AG08396 (cell line): ENCODE measurements around the gene NOP14.
A peak's percentile ranks its signal among the peaks of the same experiment; 100 is the strongest.
"Not testable (repeated sequence)": the region's sequence is repeated elsewhere in the genome, so short reads cannot be mapped to it uniquely, and the experiment has no call there.

Experiments
- DNase-seq: peaks from one replicate; pipeline ENCODE4 v3.0.0; 2012; ENCODE audit warnings: low spot score, mixed read lengths

NOP14 gene

GRCh38 chr4:2961811-2962441 lies 1.3 kb downstream of the NOP14 start:
- DNase-seq = no peak

DNA sequence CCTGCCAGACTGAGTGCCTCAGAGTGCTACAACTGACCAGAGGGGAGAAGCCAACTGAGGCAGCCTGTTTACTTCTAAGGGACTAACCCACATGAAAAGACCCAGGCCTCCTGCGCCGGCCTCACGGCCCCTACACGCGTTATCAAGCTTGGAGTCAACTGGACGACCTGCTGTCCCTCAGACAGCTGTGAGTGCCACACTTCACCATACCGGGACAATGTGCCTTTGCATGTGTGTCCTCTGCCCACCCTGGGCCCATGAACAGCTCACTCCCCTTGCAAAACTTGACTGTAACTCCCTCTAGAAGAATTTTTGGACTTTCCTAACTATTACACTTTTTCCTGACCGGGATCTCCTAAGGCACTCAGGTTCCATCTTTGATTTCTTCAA lies 1.8 kb downstream of the NOP14 start:
- no peak for DNase-seq

GRCh38 chr4:2960450-2960849 lies 2.8 kb downstream of the NOP14 start:
- not testable (repeated sequence) for DNase-seq

GRCh38 chr4:2958446-2958845 lies 4.8 kb downstream of the NOP14 start:
- no peak for DNase-seq

GRCh38 chr4:2955186-2956044 lies 7.8 kb downstream of the NOP14 start:
- not testable (repeated sequence) for DNase-seq

GRCh38 chr4:2954358-2955185 lies 8.6 kb downstream of the NOP14 start:
- DNase-seq = no peak

- DNase-seq = no peak
Observed at GRCh38 chr4:2953496-2953895, 9.7 kb downstream of the NOP14 start.

DNA sequence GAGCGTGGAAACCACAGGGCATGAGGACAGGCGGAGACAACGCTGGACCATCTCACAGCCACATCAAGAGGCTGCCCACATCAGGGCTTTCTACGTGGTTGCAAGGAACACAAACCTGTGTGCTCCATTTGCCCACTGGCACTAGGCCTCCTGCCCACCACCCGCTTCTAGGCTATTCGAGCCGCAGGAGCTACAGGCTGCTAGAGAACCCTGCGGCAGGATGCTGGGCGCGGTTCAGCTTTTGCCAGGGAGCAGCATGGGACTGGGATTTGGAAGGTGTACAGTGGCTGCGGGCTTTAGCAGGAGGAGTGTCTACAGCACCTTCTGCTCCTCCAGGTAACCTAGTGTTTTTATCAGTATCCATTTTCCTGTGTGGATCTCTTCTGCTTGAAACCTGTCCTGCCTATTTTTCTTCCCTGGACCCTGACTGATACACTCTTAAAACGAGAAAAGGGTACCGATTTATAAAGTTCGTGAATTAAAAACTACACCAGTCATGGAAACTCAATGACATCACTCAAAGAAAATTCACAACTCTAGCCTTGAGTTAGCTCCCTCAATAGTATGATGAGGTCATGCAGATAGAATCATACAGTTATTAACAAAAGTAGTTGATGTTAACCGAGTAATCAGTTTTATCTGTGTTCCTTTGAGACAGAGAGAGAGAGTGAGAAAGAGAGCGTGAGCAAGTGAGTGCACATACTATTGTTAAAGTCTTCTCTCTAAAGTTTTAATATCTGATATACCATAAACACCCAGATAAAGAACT lies 12.8 kb downstream of the NOP14 start:
- no peak for DNase-seq

- no peak for DNase-seq
Observed at GRCh38 chr4:2949782-2950125, 13.5 kb downstream of the NOP14 start.

DNA sequence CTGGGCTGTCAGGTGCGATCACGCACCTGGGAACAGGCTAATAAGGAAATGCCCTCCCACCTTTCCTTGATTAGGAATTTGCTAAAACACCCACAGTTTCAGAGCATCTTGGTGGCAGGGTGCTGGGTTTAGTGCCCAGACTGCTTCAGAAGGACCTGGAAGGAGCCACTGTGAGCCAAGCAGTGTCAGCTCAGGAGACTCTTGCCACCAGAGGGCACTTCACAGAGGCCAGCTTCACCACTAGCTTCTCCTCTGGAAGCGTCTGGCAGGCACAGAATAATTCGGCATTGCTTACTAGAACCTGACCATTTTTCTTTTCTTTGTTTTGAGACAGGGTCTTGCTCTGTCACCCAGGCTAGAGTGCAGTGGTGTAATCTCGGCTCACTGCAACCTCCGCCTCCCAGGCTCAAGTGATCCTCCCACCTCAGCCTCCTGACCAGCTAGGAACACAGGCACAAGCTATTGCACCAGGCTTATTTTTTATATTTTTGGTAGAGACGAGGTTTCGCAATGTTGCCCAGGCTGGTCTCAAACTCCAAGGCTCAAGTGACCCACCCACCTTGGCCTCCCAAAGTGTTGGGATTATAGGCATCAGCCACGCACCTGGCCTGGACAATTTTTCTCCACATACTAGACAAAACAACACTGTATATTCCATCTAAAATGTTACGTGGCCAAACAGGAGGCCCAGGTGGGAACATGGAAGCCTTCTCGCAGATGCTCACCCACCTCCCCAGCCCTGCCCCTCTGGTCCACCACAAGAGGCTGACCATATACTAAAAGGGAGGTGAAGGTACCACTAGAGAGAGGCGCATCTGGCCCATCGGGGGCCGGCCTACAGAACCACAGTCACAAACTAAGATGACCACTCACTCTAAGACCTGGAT lies 14.1 kb downstream of the NOP14 start:
- peak; percentile 58 for DNase-seq

- DNase-seq = no peak
Observed at GRCh38 chr4:2947926-2948325, 15.3 kb downstream of the NOP14 start.

DNA sequence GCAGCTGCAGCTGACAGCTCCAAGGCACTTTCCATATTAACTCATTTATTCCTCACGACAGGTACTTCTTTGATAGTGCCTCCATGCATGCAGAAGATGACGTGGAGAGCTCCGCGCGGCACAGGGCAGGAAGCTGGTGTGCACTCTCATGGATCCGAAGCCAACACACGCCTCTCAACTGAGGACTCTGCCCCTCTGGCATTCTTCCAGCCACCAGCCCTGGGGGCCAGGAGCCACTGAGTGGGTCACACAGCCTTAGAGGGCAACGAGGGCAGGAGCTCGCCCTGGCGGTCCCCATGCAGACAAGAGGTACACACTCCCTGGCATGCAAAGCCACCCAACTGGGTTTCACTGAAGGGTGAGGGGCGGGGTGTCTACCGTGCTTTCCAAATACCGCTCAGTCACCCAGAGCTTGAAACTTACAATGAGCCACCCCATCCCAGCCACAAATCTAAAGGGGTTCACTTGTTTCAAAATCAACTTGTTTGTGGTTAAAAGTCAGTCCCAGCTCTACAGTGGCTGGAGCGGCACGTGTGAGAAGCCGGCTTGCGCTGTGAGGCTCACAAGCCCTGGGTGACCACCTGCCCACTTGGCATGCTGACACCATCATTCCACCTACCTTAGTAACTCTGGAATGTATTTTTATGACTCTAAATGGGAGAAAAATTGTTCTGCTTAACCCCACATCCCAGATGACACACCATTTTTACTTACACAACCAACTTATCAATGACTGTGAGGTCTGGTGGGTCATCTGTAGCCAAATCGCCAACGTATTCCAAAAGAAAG lies 16.2 kb downstream of the NOP14 start:
- no peak for DNase-seq

DNA sequence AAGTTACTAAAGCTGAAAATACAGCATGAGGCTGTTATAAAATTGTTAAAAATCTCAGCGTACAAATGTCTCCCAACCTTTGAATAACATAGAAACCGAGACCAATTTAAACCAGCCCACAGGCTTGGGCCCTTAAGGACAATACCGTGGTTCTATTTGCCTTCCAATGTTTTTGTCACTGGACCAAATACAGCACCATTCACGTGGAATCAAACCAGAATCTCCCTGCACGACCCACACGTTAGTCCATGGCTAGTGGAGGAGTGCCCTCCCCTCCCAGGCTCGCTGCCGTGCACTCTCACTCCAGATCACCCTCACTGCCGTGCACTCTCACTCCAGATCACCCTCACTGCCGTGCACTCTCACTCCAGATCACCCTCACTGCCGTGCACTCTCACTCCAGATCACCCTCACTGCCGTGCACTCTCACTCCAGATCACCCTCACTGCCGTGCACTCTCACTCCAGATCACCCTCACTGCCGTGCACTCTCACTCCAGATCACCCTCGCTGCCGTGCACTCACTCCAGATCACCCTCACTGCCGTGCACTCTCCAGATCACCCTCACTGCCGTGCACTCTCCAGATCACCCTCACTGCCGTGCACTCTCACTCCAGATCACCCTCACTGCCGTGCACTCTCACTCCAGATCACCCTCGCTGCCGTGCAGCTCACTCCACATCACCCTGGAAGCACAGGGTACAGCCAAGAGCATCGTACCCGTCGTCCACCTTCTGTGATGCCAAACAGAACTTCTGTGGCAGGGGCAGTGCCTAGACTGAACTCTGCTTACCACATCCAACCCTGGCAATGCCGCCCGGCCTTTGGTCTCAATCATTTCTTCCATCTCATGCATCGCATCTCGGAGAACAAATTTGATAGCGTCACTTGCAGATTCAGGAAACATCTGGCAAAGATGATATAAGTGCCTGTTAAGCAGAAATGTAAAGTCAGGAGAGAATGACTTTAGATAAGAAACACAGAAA lies 17.3 kb downstream of the NOP14 start:
- DNase-seq = not testable (repeated sequence)

- no peak for DNase-seq
Observed at GRCh38 chr4:2944586-2945526, 18.4 kb downstream of the NOP14 start.

DNA sequence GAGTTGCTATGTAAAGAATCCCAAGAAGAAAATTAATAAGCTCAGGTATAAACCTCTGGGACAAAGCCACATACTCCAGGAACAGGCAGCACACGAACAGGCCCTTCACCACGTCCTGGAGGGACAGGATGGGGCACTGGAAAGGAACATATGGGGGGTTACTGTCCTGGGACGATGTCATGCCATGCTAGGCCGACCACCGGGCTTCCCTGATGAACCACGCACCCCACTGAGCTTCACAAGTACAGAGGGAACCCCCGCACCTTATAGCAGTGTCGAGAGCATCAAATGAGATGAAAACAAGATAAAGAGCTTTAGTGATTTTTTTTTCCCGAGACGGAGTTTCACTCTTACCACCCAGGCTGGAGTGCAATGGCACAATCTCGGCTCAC lies 19.1 kb downstream of the NOP14 start:
- DNase-seq = no peak

GRCh38 chr4:2943364-2944090 lies 19.7 kb downstream of the NOP14 start:
- no peak for DNase-seq
